CD14-positive monocyte (primary cell): ENCODE results near the gene MAP3K6. TPM values are rescaled to one million over a fixed set of nuclear protein-coding genes. Genes with fewer than 3 reads are reported as not detected.

ENCODE experiments used
- DNase-seq, 3 donors: peaks; one replicate each; pipeline ENCODE4 v3.0.0-alpha.2; 2011 to 2022
- H2AFZ ChIP-seq: 2 replicates; pipeline ENCODE4 v1.6.0; 2012; ENCODE audit warnings: mild to moderate bottlenecking, low read depth, low read length, inconsistent platforms; ENCODE audit not compliant: insufficient read depth, poor library complexity, severe bottlenecking
- H3K27ac ChIP-seq, 2 donors: 1 replicate in 1 of 2; 2 replicates in 1 of 2; pipeline ENCODE4 v1.5.1; 2012 to 2013; ENCODE audit warnings: low read length in 2 of 2, control low read depth in 1 of 2, inconsistent platforms in 1 of 2, low read depth in 1 of 2, mild to moderate bottlenecking in 1 of 2
- H3K27me3 ChIP-seq, 2 donors: one replicate each; pipeline versions ENCODE4 v1.6.0 to v1.6.1; 2011 to 2013; ENCODE audit warnings: low read length in 2 of 2; ENCODE audit not compliant: control insufficient read depth in 2 of 2, insufficient read depth in 2 of 2
- H3K36me3 ChIP-seq, 2 donors: replicated peaks in 1 of 2; 1 replicate in 1 of 2; 2 replicates in 1 of 2; pipeline versions ENCODE4 v1.5.1 to v1.6.1; 2012 to 2013; ENCODE audit warnings: low read length in 2 of 2, control low read depth in 1 of 2, inconsistent platforms in 1 of 2, mild to moderate bottlenecking in 1 of 2; ENCODE audit not compliant: insufficient read depth in 2 of 2, control insufficient read depth in 1 of 2
- H3K4me1 ChIP-seq, 2 donors: 1 replicate in 1 of 2; 2 replicates in 1 of 2; pipeline versions ENCODE4 v1.5.1 to v1.6.1; 2012 to 2013; ENCODE audit warnings: low read length in 2 of 2, control low read depth in 1 of 2, inconsistent platforms in 1 of 2, mild to moderate bottlenecking in 1 of 2, moderate library complexity in 1 of 2; ENCODE audit not compliant: insufficient read depth in 2 of 2, control insufficient read depth in 1 of 2
- H3K4me2 ChIP-seq: replicated peaks from 2 replicates; pipeline ENCODE3; 2012; ENCODE audit warnings: low read length, moderate library complexity, mild to moderate bottlenecking; ENCODE audit not compliant: poor library complexity, severe bottlenecking; ENCODE audit errors: extremely low read depth
- H3K4me3 ChIP-seq, 3 experiments: fragments of 200-600 bp in 1 of 3; sonication (generic) in 1 of 3; replicated peaks in 1 of 3; 1 replicate in 2 of 3; 2 replicates in 1 of 3; pipeline ENCODE4 v1.5.1; 2011 to 2013; ENCODE audit warnings: low read length in 3 of 3, mild to moderate bottlenecking in 3 of 3, control low read depth in 2 of 3, low read depth in 2 of 3, inconsistent platforms in 1 of 3, moderate library complexity in 1 of 3
- H3K79me2 ChIP-seq: 2 replicates; pipeline ENCODE4 v1.6.0; 2012; ENCODE audit warnings: mild to moderate bottlenecking, control low read depth, inconsistent platforms, low read length, moderate library complexity; ENCODE audit not compliant: insufficient read depth
- H3K9ac ChIP-seq: 2 replicates; pipeline ENCODE4 v1.6.0; 2017; ENCODE audit warnings: low read length, mild to moderate bottlenecking; ENCODE audit not compliant: insufficient read depth, poor library complexity, severe bottlenecking
- H3K9me3 ChIP-seq, 2 donors: replicated peaks in 1 of 2; 1 replicate in 1 of 2; 2 replicates in 1 of 2; pipeline versions ENCODE4 v1.5.1 to v1.6.1; 2012 to 2013; ENCODE audit warnings: low read length in 2 of 2, control low read depth in 1 of 2; ENCODE audit not compliant: control insufficient read depth in 1 of 2, insufficient read depth in 1 of 2
- H4K20me1 ChIP-seq: 2 replicates; pipeline ENCODE4 v1.6.0; 2012; ENCODE audit warnings: mild to moderate bottlenecking, low read length, control low read depth, moderate library complexity; ENCODE audit not compliant: insufficient read depth
- H3K27ac Mint-ChIP-seq, 7 donors: one replicate each; pipeline ENCODE4 v1.8.0; 2020; ENCODE audit warnings: mild to moderate bottlenecking in 7 of 7, mixed read lengths in 7 of 7, moderate library complexity in 6 of 7, inconsistent platforms in 2 of 7
- H3K27me3 Mint-ChIP-seq, 3 donors: one replicate each; pipeline ENCODE4 v1.8.0; 2021 to 2022; ENCODE audit warnings: low read depth in 3 of 3, mild to moderate bottlenecking in 3 of 3, mixed read lengths in 3 of 3, moderate library complexity in 3 of 3, inconsistent platforms in 1 of 3
- H3K36me3 Mint-ChIP-seq, 2 donors: one replicate each; pipeline ENCODE4 v1.8.0; 2020; ENCODE audit warnings: mixed read lengths in 2 of 2, inconsistent platforms in 1 of 2, mild to moderate bottlenecking in 1 of 2
- H3K4me1 Mint-ChIP-seq: one replicate; pipeline ENCODE4 v1.8.0; 2020; ENCODE audit warnings: mild to moderate bottlenecking, mixed read lengths
- H3K4me3 Mint-ChIP-seq, 2 donors: one replicate each; pipeline ENCODE4 v1.8.0; 2020; ENCODE audit warnings: mild to moderate bottlenecking in 2 of 2, mixed read lengths in 2 of 2, moderate library complexity in 1 of 2
- H3K9me3 Mint-ChIP-seq, 7 donors: one replicate each; pipeline ENCODE4 v1.8.0; 2020 to 2022; ENCODE audit warnings: mixed read lengths in 7 of 7, mild to moderate bottlenecking in 6 of 7, moderate library complexity in 6 of 7, inconsistent platforms in 2 of 7
- CTCF ChIP-seq: fragments of 200-600 bp; IDR thresholded peaks from one replicate; pipeline ENCODE4 v1.8.0; 2022; ENCODE audit warnings: antibody characterized with exemption, mild to moderate bottlenecking
- WGBS: methylation state at CpG from one replicate; pipeline ENCODE4 v1.1.5; 2013; ENCODE audit warnings: missing lambda C conversion rate; ENCODE audit not compliant: insufficient coverage; 5-methylcytosine and 5-hydroxymethylcytosine counted together
- intact Hi-C, 2 donors: fragments of 100-400 bp; cut with micrococcal nuclease; formaldehyde crosslinking; loops; one replicate each; pipeline versions ENCODE4 v1.15.0 to v1.15.1; 2023
- polyA plus RNA-seq, 3 donors: library from polyadenylated mRNA; depleted of rRNA in 1 of 3; unstranded in 2 of 3; stranded (reverse) in 1 of 3; fragments of 300-500 nt in 2 of 3; fragments of >200 nt in 1 of 3; fragmentation: Illumina TruSeq in 2 of 3; gene quantifications; 1 replicate in 2 of 3; 2 replicates in 1 of 3; pipeline ENCODE4 v1.2.3, GENCODE V29; 2012 to 2021

MAP3K6 gene
- polyA plus RNA-seq, 3 donors = 3.2 to 14.8 (median 6.7) TPM

- no peaks in the 10 kb centered on the region for H3K9me3 Mint-ChIP-seq
- H3K9ac ChIP-seq = no peak overlapping the region
- no CpG with 5 or more reads among the region's 2 CpGs for WGBS
These were observed 52.0 kb downstream of the MAP3K6 start for GRCh38 chr1:27314737-27315136.

GRCh38 chr1:27314169-27314568 is 52.6 kb downstream of the MAP3K6 start:
- Mint-ChIP-seq H3K4me3 (no peak overlapping the region), H3K4me1 (no peaks in the 10 kb centered on the region), H3K36me3 (peaks cover 6 to 14% of the 10 kb centered on the region in 2 donors), H3K27ac (no peak overlapping the region), H3K27me3 (peaks cover 10 to 24% (median 13%) of the 10 kb centered on the region in 3 donors), H3K9me3 (no peaks in the 10 kb centered on the region)
- Histone ChIP-seq H4K20me1 (no peaks in the 10 kb centered on the region), H3K4me2 (no peak overlapping the region), H3K9me3 (no peaks in the 10 kb centered on the region), H3K9ac (no peak overlapping the region), H3K79me2 (no peaks in the 10 kb centered on the region), H3K36me3 (peaks cover 0 to 12% of the 10 kb centered on the region in 2 donors), H2AFZ (no peak overlapping the region), H3K27ac (no peak overlapping the region), H3K4me1 (no peaks in the 10 kb centered on the region), H3K4me3 (no peak overlapping the region), H3K27me3 (peaks cover 0 to 3% of the 10 kb centered on the region in 2 donors)
- no peak for DNase-seq
- intact Hi-C loops = no loop called here
- 94% methylated on average over 2 of the region's 3 CpGs for WGBS
- no peak for TF ChIP-seq CTCF

More at GRCh38 chr1:27314737-27315136, 52.0 kb downstream of the MAP3K6 start:
- H3K4me2 ChIP-seq = no peak overlapping the region
- Mint-ChIP-seq H3K4me3 (no peak overlapping the region), H3K27me3 (peaks cover 10 to 24% (median 13%) of the 10 kb centered on the region in 3 donors), H3K36me3 (peaks cover 6 to 14% of the 10 kb centered on the region in 2 donors), H3K4me1 (no peaks in the 10 kb centered on the region), H3K27ac (no peak overlapping the region)
- no peak overlapping the region for H3K27ac ChIP-seq
- peaks cover 0 to 12% of the 10 kb centered on the region in 2 donors for H3K36me3 ChIP-seq
- H3K9me3 ChIP-seq = no peaks in the 10 kb centered on the region
- TF ChIP-seq CTCF = no peak
- H4K20me1 ChIP-seq = no peaks in the 10 kb centered on the region
- H3K4me1 ChIP-seq = no peaks in the 10 kb centered on the region
- intact Hi-C loops = no loop called here
- H2AFZ ChIP-seq = no peak overlapping the region
- H3K4me3 ChIP-seq = no peak overlapping the region
- H3K79me2 ChIP-seq = no peaks in the 10 kb centered on the region
- DNase-seq = no peak
- peaks cover 0 to 3% of the 10 kb centered on the region in 2 donors for H3K27me3 ChIP-seq
